Measurements from ENCODE around the gene KLHDC8A.
A peak's percentile ranks its signal among the peaks of the same experiment; 100 is the strongest.

The KLHDC8A gene

GRCh38 chr1:205359771-205360565 lies 3.2 kb upstream of the KLHDC8A start:
- TF ChIP-seq CTCF (conservative IDR thresholded peaks at IDR 0.05; ENCODE audit: control insufficient read depth, insufficient read depth, low read depth, low read length) = no peak
- DNase-seq (ENCODE audit: low read depth) = no peak
- no peak overlapping the region for H3K4me3 ChIP-seq (ENCODE audit: control insufficient read depth, low read depth, low read length)

GRCh38 chr1:205358579-205358978 lies 1.9 kb upstream of the KLHDC8A start:
- no peak overlapping the region for H3K4me3 ChIP-seq (ENCODE audit: control insufficient read depth, low read depth, low read length)
- no peak for DNase-seq (ENCODE audit: low read depth)
- TF ChIP-seq CTCF (conservative IDR thresholded peaks at IDR 0.05; ENCODE audit: control insufficient read depth, insufficient read depth, low read depth, low read length) = no peak

DNA sequence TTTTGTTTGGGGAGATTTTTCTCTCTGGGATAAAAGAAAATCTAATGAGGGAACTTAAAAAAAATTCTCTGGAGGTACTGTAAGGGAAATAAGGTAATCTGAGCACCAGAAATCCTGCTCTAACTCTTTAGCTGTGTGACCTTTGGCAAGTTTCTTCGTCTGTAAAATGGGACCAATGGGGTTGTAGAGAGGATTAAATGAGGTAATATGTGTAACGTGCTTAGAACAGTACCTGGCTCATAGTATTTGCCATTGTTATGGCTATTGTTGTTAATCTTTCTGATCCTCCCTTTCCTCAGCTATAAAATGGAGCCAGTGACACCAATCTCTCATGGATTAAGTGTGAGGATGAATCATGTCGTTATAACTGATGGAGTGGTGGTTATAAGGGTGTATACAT lies 845 bp upstream of the KLHDC8A start:
- no peak for DNase-seq (ENCODE audit: low read depth)
- TF ChIP-seq CTCF (conservative IDR thresholded peaks at IDR 0.05; ENCODE audit: control insufficient read depth, insufficient read depth, low read depth, low read length) = no peak
- no peak overlapping the region for H3K4me3 ChIP-seq (ENCODE audit: control insufficient read depth, low read depth, low read length)

GRCh38 chr1:205355075-205355453 lies 1.7 kb downstream of the KLHDC8A start:
- peak; percentile 30 for DNase-seq (ENCODE audit: low read depth)
- H3K4me3 ChIP-seq (ENCODE audit: control insufficient read depth, low read depth, low read length) = no peak overlapping the region
- TF ChIP-seq CTCF (conservative IDR thresholded peaks at IDR 0.05; ENCODE audit: control insufficient read depth, insufficient read depth, low read depth, low read length) = no peak

- no peak overlapping the region for H3K4me3 ChIP-seq (ENCODE audit: control insufficient read depth, low read depth, low read length)
- peak; percentile 94 for TF ChIP-seq CTCF (conservative IDR thresholded peaks at IDR 0.05; ENCODE audit: control insufficient read depth, insufficient read depth, low read depth, low read length)
- DNase-seq (ENCODE audit: low read depth) = peak; percentile 80
Measured at GRCh38 chr1:205354259-205355074, 2.3 kb downstream of the KLHDC8A start.

DNA sequence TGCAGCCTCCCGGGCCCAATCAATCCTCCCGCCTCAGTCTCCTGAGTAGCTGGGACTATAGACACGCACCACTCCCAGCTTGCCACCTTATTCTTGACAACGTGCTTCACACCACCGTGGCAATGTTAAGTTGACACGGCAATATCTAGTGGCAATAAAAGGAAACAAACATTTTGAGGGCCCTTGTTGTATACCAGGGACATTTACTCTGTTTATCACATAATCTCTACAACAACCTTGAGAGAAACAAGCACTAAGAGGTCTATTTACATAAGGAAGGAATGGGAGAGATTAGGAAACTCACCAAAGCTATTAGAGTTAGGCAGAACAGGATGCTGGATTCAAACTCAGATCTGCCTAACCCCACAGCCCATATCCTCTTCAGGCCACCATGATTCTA lies 3.1 kb downstream of the KLHDC8A start:
- DNase-seq (ENCODE audit: low read depth) = no peak
- no peak for TF ChIP-seq CTCF (conservative IDR thresholded peaks at IDR 0.05; ENCODE audit: control insufficient read depth, insufficient read depth, low read depth, low read length)
- no peak overlapping the region for H3K4me3 ChIP-seq (ENCODE audit: control insufficient read depth, low read depth, low read length)
